Measurements from ENCODE around the gene AFAP1L1. TPM values are rescaled to one million over a fixed set of nuclear protein-coding genes. Genes with fewer than 3 reads are reported as not detected.

AFAP1L1 gene
- total and polyA plus RNA-seq, 4 donors = 2.1 to 11.6 (median 4.0) TPM

- peaks cover 0 to 5% (median 2%) of the 10 kb centered on the region in 4 donors for H3K4me1 ChIP-seq (ENCODE audit: control insufficient read depth in 4 of 4, insufficient read depth in 4 of 4, low read length in 3 of 4)
- H3K9me3 ChIP-seq (ENCODE audit: control insufficient read depth in 4 of 4, low read length in 3 of 4) = no peaks in the 10 kb centered on the region
- no peak overlapping the region for H3K4me3 ChIP-seq (ENCODE audit: low read depth in 1 of 3, low read length in 3 of 3)
- no peak overlapping the region for H3K9ac ChIP-seq (ENCODE audit: low read depth in 1 of 2, low read length in 2 of 2)
- no peak for DNase-seq (ENCODE audit: low spot score)
- TF ChIP-seq, protein P1, sequence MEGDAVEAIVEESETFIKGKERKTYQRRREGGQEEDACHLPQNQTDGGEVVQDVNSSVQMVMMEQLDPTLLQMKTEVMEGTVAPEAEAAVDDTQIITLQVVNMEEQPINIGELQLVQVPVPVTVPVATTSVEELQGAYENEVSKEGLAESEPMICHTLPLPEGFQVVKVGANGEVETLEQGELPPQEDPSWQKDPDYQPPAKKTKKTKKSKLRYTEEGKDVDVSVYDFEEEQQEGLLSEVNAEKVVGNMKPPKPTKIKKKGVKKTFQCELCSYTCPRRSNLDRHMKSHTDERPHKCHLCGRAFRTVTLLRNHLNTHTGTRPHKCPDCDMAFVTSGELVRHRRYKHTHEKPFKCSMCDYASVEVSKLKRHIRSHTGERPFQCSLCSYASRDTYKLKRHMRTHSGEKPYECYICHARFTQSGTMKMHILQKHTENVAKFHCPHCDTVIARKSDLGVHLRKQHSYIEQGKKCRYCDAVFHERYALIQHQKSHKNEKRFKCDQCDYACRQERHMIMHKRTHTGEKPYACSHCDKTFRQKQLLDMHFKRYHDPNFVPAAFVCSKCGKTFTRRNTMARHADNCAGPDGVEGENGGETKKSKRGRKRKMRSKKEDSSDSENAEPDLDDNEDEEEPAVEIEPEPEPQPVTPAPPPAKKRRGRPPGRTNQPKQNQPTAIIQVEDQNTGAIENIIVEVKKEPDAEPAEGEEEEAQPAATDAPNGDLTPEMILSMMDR (IDR thresholded peaks at IDR 0.05; ENCODE audit: low read depth, low read length, missing input control) = no peak
- no peaks in the 10 kb centered on the region for H3K36me3 ChIP-seq (ENCODE audit: control insufficient read depth in 4 of 4, insufficient read depth in 3 of 4, low read depth in 1 of 4, low read length in 3 of 4)
- H3K27ac ChIP-seq (ENCODE audit: low read depth in 1 of 2, low read length in 2 of 2) = no peak overlapping the region
- no peaks in the 10 kb centered on the region for H3K27me3 ChIP-seq (ENCODE audit: control insufficient read depth in 4 of 4, insufficient read depth in 4 of 4, low read length in 3 of 4)
- 87% methylated on average over 8 of the region's 8 CpGs for WGBS
Observed at GRCh38 chr5:149301744-149302380, 30.2 kb downstream of the AFAP1L1 start.

- TF ChIP-seq FOXA2 (IDR thresholded peaks at IDR 0.05) (no peak), EGR1 (IDR thresholded peaks at IDR 0.05; ENCODE audit: low read depth in 2 of 2) (no peak), NR2F2 (IDR thresholded peaks at IDR 0.05) (no peak), HNF4G (IDR thresholded peaks at IDR 0.05) (no peak), JUND (IDR thresholded peaks at IDR 0.05) (no peak), YY1 (IDR thresholded peaks at IDR 0.05) (no peak), FOXA1 (IDR thresholded peaks at IDR 0.05) (no peak), ATF3 (IDR thresholded peaks at IDR 0.05) (no peak), HNF4A (conservative IDR thresholded peaks at IDR 0.05) (no peak), RXRA (IDR thresholded peaks at IDR 0.05) (no peak), SP1 (IDR thresholded peaks at IDR 0.05) (no peak), REST (IDR thresholded peaks at IDR 0.05) (no peak), RAD21 (IDR thresholded peaks at IDR 0.05) (no peak)
- TF ChIP-seq, protein P1 (IDR thresholded peaks at IDR 0.05; ENCODE audit: low read depth, low read length, missing input control) = no peak
- TF ChIP-seq, protein P2, sequence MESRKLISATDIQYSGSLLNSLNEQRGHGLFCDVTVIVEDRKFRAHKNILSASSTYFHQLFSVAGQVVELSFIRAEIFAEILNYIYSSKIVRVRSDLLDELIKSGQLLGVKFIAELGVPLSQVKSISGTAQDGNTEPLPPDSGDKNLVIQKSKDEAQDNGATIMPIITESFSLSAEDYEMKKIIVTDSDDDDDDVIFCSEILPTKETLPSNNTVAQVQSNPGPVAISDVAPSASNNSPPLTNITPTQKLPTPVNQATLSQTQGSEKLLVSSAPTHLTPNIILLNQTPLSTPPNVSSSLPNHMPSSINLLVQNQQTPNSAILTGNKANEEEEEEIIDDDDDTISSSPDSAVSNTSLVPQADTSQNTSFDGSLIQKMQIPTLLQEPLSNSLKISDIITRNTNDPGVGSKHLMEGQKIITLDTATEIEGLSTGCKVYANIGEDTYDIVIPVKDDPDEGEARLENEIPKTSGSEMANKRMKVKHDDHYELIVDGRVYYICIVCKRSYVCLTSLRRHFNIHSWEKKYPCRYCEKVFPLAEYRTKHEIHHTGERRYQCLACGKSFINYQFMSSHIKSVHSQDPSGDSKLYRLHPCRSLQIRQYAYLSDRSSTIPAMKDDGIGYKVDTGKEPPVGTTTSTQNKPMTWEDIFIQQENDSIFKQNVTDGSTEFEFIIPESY (IDR thresholded peaks at IDR 0.05) = no peak
- Histone ChIP-seq H3K27ac (ENCODE audit: low read depth in 1 of 2, low read length in 2 of 2) (no peak overlapping the region), H3K9ac (ENCODE audit: low read depth in 1 of 2, low read length in 2 of 2) (no peak overlapping the region), H3K36me3 (ENCODE audit: control insufficient read depth in 4 of 4, insufficient read depth in 3 of 4, low read depth in 1 of 4, low read length in 3 of 4) (no peaks in the 10 kb centered on the region), H3K4me1 (ENCODE audit: control insufficient read depth in 4 of 4, insufficient read depth in 4 of 4, low read length in 3 of 4) (peaks cover 0 to 5% (median 2%) of the 10 kb centered on the region in 4 donors), H3K4me3 (ENCODE audit: low read depth in 1 of 3, low read length in 3 of 3) (no peak overlapping the region), H3K9me3 (ENCODE audit: control insufficient read depth in 4 of 4, low read length in 3 of 4) (no peaks in the 10 kb centered on the region), H3K27me3 (ENCODE audit: control insufficient read depth in 4 of 4, insufficient read depth in 4 of 4, low read length in 3 of 4) (no peaks in the 10 kb centered on the region)
- DNase-seq (ENCODE audit: low spot score) = no peak
- WGBS = 92% methylated on average over 5 of the region's 5 CpGs
Observed at GRCh38 chr5:149302641-149303040, 31.0 kb downstream of the AFAP1L1 start.

All from liver (tissue), 9 donors.